Heart left ventricle (tissue), 16 donors: Measurements from ENCODE around the gene HAUS8. TPM values are rescaled to one million over a fixed set of nuclear protein-coding genes. Genes with fewer than 3 reads are reported as not detected.

Source experiments
- ATAC-seq, 4 donors: fragments of 200-7000 bp; cut with Tn5 transposase; one replicate each; pipeline ENCODE4 v1.9.1; 2020 to 2022; ENCODE audit warnings: moderate library complexity in 4 of 4, mild to moderate bottlenecking in 3 of 4, moderate number of reproducible peaks in 1 of 4
- DNase-seq, 5 donors: peaks; one replicate each; pipeline ENCODE4 v3.0.0-alpha.2; 2020
- H3K27ac ChIP-seq, 12 donors: fragments of 200-600 bp; sonication (generic) in 4 of 12; one replicate each; pipeline versions ENCODE4 v1.5.0 to v1.8.0; 2016 to 2022; ENCODE audit warnings: mild to moderate bottlenecking in 2 of 12
- H3K27me3 ChIP-seq, 9 donors: fragments of 200-600 bp; sonication (generic) in 2 of 9; one replicate each; pipeline versions ENCODE4 v1.5.1 to v1.8.0; 2016 to 2022; ENCODE audit warnings: mild to moderate bottlenecking in 3 of 9
- H3K36me3 ChIP-seq, 9 donors: fragments of 200-600 bp; sonication (generic) in 2 of 9; one replicate each; pipeline versions ENCODE4 v1.5.0 to v1.8.0; 2018 to 2022; ENCODE audit warnings: mild to moderate bottlenecking in 2 of 9
- H3K4me1 ChIP-seq, 12 donors: fragments of 200-600 bp; sonication (generic) in 4 of 12; one replicate each; pipeline versions ENCODE4 v1.5.0 to v1.8.0; 2016 to 2022; ENCODE audit warnings: mild to moderate bottlenecking in 3 of 12
- H3K4me3 ChIP-seq, 12 donors: fragments of 200-600 bp; sonication (generic) in 4 of 12; one replicate each; pipeline versions ENCODE4 v1.5.0 to v1.8.0; 2017 to 2022; ENCODE audit warnings: mild to moderate bottlenecking in 9 of 12, moderate library complexity in 4 of 12
- H3K9me3 ChIP-seq, 12 donors: fragments of 200-600 bp; sonication (generic) in 4 of 12; one replicate each; pipeline versions ENCODE4 v1.5.0 to v1.8.0; 2016 to 2022; ENCODE audit warnings: mild to moderate bottlenecking in 1 of 12
- CTCF ChIP-seq, 12 donors: fragments of 200-600 bp; sonication (generic) in 4 of 12; IDR thresholded peaks; one replicate each; pipeline versions ENCODE4 v1.5.0 to v1.8.0; 2018 to 2022; ENCODE audit warnings: antibody characterized with exemption in 12 of 12, mild to moderate bottlenecking in 5 of 12
- POLR2A ChIP-seq, 2 donors: fragments of 450-650 bp; IDR thresholded peaks; one replicate each; pipeline ENCODE4 v1.6.1; 2017; ENCODE audit warnings: antibody characterized with exemption in 2 of 2, mild to moderate bottlenecking in 2 of 2, moderate library complexity in 2 of 2
- WGBS, 4 donors: extraction: QIAGEN DNeasy Blood & Tissue Kit in 2 of 4; methylation state at CpG; one replicate each; pipeline versions ENCODE4 v1.1.5 to v1.1.7; 2013 to 2018; 5-methylcytosine and 5-hydroxymethylcytosine counted together
- intact Hi-C, 10 donors: fragments of 100-400 bp; cut with DNase I; formaldehyde crosslinking; loops; one replicate each; pipeline versions ENCODE4 v1.11.1 to v1.14.2; 2022
- polyA plus RNA-seq, 2 donors: library from polyadenylated mRNA; stranded (reverse); fragments of 200-250 nt; gene quantifications; one replicate each; pipeline ENCODE4 v1.2.3, GENCODE V29; 2013
- total RNA-seq, 9 donors: library from RNA; depleted of rRNA in 2 of 9; stranded (reverse); fragments of >200 nt in 2 of 9; fragmentation: NEBNext Ultra II Directional in 3 of 9; extraction: Animal tissue kit (Norgen Biotek cat#: 25700) in 3 of 9; gene quantifications; one replicate each; pipeline versions ENCODE4 v1.1.0 to v1.2.4, GENCODE V29; 2016 to 2023
- donor health status: ischemic (EF 13 %, LVEDD 7.1; RV severe dilation, severe dysfunction).
- donor health status: healthy with polysubstance abuse.
- donor health status: DM: no; HTN: yes; CAD: no.
- donor health status: DM: no; HTN: no; CAD: no.
- donor health status: ischemic (EF 25% LVEDD 6.9; RV normal size, moderate dysfunction).
- donor health status: ischemic (EF 25% LVEDD 5.7; RV mildly dilated, moderate dysfunction).
- donor health status: healthy.
- donor health status: DM: yes; HTN: yes; CAD: no.
- donor health status: ischemic (EF 35%, LVEDD 5.7; RV mildly dilated, moderate dysfunction).
- donor health status: nonischemic (EF 11% LVEDD 7.7; RV severe dilation, severe dysfunction).
- donor health status: DM: yes; HTN: yes; CAD: no.
- donor health status: PGD.
- donor health status: ischemic (EF 29% LVEDD 5.4; RV normal size, mild dysfunction).
- donor health status: nonischemic (EF 23%, LVEDD 6.1; RV moderate dilation, normal function).

The HAUS8 gene
- total and polyA plus RNA-seq, 11 donors, result 2.1 to 9.2 (median 4.7) TPM

- H3K4me3 ChIP-seq, result peak overlapping the region in 1 of 12 donors; percentile 10
- H3K36me3 ChIP-seq, result peaks cover 0 to 24% (median 0%) of the 10 kb centered on the region in 9 donors
- 24 to 36% (median 34%) methylated on average over 18 to 20 of the region's 20 CpGs for WGBS, 4 donors
- peak overlapping the region in 11 of 12 donors; percentile 11 to 89 (median 70) for H3K27ac ChIP-seq
- H3K4me1 ChIP-seq, result peaks cover 0 to 66% (median 42%) of the 10 kb centered on the region in 12 donors
- no peaks in the 10 kb centered on the region for H3K9me3 ChIP-seq
- peak; percentile 58 to 78 (median 72) for DNase-seq
- intact Hi-C loops, result loop anchor here in 4 of 10 donors (2.0 to 5.0 kb wide), 2 partner anchors 53 to 55 kb away; no protein-coding TSS in a partner anchor
- TF ChIP-seq CTCF (IDR thresholded peaks at IDR 0.05) (peak in 6 of 12 donors; percentile 6 to 40 (median 14)), POLR2A (IDR thresholded peaks at IDR 0.05) (no peak)
- no peaks in the 10 kb centered on the region for H3K27me3 ChIP-seq
- ATAC-seq, result peak; percentile 9 to 56 (median 29)
Measured at GRCh38 chr19:17081672-17082630, 6.7 kb upstream of the HAUS8 start.

- H3K27ac ChIP-seq, result peak overlapping the region in 11 of 12 donors; percentile 36 to 93 (median 78)
- no peak for ATAC-seq
- peaks cover 0 to 73% (median 49%) of the 10 kb centered on the region in 12 donors for H3K4me1 ChIP-seq
- intact Hi-C loops, result loop anchor here in 3 of 10 donors (2.0 to 5.0 kb wide), 2 partner anchors 54 to 57 kb away; no protein-coding TSS in a partner anchor
- WGBS, 4 donors, result 64 to 79% (median 70%) methylated on average over 4 of the region's 4 CpGs
- TF ChIP-seq POLR2A (IDR thresholded peaks at IDR 0.05) (no peak), CTCF (IDR thresholded peaks at IDR 0.05) (peak in 1 of 12 donors; percentile 7)
- DNase-seq, result no peak
- peak overlapping the region in 7 of 12 donors; percentile 33 to 56 (median 46) for H3K4me3 ChIP-seq
- H3K27me3 ChIP-seq, result no peaks in the 10 kb centered on the region
- no peaks in the 10 kb centered on the region for H3K9me3 ChIP-seq
- H3K36me3 ChIP-seq, result peaks cover 0 to 9% (median 0%) of the 10 kb centered on the region in 9 donors
Measured at GRCh38 chr19:17080440-17080801, 5.2 kb upstream of the HAUS8 start.

- no peaks in the 10 kb centered on the region for H3K9me3 ChIP-seq
- H3K36me3 ChIP-seq, result peaks cover 0 to 6% (median 0%) of the 10 kb centered on the region in 9 donors
- 29 to 33% (median 31%) methylated on average over 27 to 28 of the region's 28 CpGs for WGBS, 4 donors
- no peaks in the 10 kb centered on the region for H3K27me3 ChIP-seq
- DNase-seq, result peak; percentile 64 to 86 (median 64)
- H3K4me1 ChIP-seq, result peaks cover 0 to 72% (median 50%) of the 10 kb centered on the region in 12 donors
- H3K4me3 ChIP-seq, result peak overlapping the region in 9 of 12 donors; percentile 33 to 56 (median 39)
- TF ChIP-seq POLR2A (IDR thresholded peaks at IDR 0.05), result no peak
- peak; percentile 23 to 75 (median 44) for TF ChIP-seq CTCF (IDR thresholded peaks at IDR 0.05)
- H3K27ac ChIP-seq, result peak overlapping the region; percentile 36 to 93 (median 76)
- intact Hi-C loops, result loop anchor here in 7 of 10 donors (2.0 to 10.0 kb wide), 8 partner anchors 55 to 185 kb away; partner anchors contain the start of genes OCEL1 (in 2 of the 7), BABAM1 (in 1 of the 7), USE1 (in 1 of the 7) and USHBP1 (in 1 of the 7)
- peak; percentile 40 to 63 (median 51) for ATAC-seq
Measured at GRCh38 chr19:17079710-17080439, 4.6 kb upstream of the HAUS8 start.
